Left lung (tissue), 10 donors: ENCODE results near the gene RESP18. TPM values are rescaled to one million over a fixed set of nuclear protein-coding genes. Genes with fewer than 3 reads are reported as not detected.

Experiments
- ATAC-seq: fragments of 200-7000 bp; cut with Tn5 transposase; one replicate; pipeline ENCODE4 v1.9.1; 2020; ENCODE audit warnings: moderate library complexity
- DNase-seq, 4 donors: peaks; one replicate each; pipeline ENCODE4 v3.0.0-alpha.2; 2013 to 2020
- H3K27ac ChIP-seq, 2 donors: fragments of 200-600 bp; sonication (generic) in 1 of 2; one replicate each; pipeline versions ENCODE4 v1.5.0 to v1.8.0; 2020 to 2021
- H3K27me3 ChIP-seq, 2 donors: fragments of 200-600 bp; sonication (generic) in 1 of 2; one replicate each; pipeline versions ENCODE4 v1.5.0 to v1.8.0; 2020 to 2021
- H3K36me3 ChIP-seq, 2 donors: fragments of 200-600 bp; sonication (generic) in 1 of 2; one replicate each; pipeline versions ENCODE4 v1.5.0 to v1.8.0; 2020 to 2021
- H3K4me1 ChIP-seq, 2 donors: fragments of 200-600 bp; one replicate each; pipeline ENCODE4 v1.8.0; 2021
- H3K4me3 ChIP-seq, 2 donors: fragments of 200-600 bp; sonication (generic) in 1 of 2; one replicate each; pipeline versions ENCODE4 v1.5.0 to v1.8.0; 2020 to 2021; ENCODE audit warnings: mild to moderate bottlenecking in 1 of 2
- H3K9me3 ChIP-seq, 2 donors: fragments of 200-600 bp; sonication (generic) in 1 of 2; one replicate each; pipeline versions ENCODE4 v1.5.0 to v1.8.0; 2020 to 2021
- intact Hi-C, 2 donors: fragments of 100-400 bp; cut with DNase I; formaldehyde crosslinking; loops; one replicate each; pipeline versions ENCODE4 v1.11.2 to v1.14.2; 2022
- polyA plus RNA-seq, 6 donors: library from polyadenylated mRNA; unstranded; fragments of 120-200 nt; gene quantifications; one replicate each; pipeline ENCODE4 v1.2.1, GENCODE V29; 2013; ENCODE audit not compliant: insufficient read length in 6 of 6
- total RNA-seq, 2 donors: library from RNA; stranded (reverse); fragmentation: NEBNext Ultra II Directional; extraction: Animal tissue kit (Norgen Biotek cat#: 25700); gene quantifications; one replicate each; pipeline ENCODE4 v1.2.1, GENCODE V29; 2021
- TF ChIP-seq, protein P1 (sequence below), 2 donors: fragments of 200-600 bp; sonication (generic) in 1 of 2; IDR thresholded peaks; one replicate each; pipeline versions ENCODE4 v1.5.0 to v1.8.0; 2021; ENCODE audit warnings: antibody characterized with exemption in 2 of 2
- donor health status: DM: no; HTN: yes; CAD: no.
- donor health status: DM: no; HTN: no; CAD: no.

The RESP18 gene
- total and polyA plus RNA-seq, 8 donors, result not detected

DNA sequence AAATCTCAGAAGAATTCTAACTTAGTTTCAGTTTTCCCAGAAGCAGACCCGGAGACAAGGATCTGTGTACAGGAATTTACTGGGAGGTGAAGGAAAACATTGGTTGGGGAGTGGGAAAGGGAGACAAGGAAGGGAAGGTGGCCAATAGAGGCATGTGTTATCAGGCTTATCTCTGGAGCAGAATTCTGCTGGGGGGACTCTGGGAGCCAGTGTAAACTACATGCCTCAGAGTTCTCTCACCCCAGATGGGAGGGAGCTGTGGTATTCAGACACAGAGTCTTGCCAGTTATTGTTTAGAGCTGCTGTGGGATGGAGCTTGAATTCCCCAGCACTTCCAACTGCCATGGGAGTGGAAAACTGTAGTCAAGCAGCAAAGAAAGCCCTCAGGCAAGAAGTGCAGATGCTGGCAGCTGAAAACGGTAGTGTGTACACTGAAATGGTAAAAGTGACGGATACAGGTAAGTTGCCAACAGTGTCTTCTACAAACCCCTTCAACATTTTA, 36.2 kb upstream of the RESP18 start:
- Histone ChIP-seq H3K27ac (peak overlapping the region; percentile 20 to 74), H3K27me3 (no peaks in the 10 kb centered on the region), H3K36me3 (peaks cover 0 to 15% of the 10 kb centered on the region in 2 donors), H3K9me3 (no peaks in the 10 kb centered on the region), H3K4me3 (no peak overlapping the region), H3K4me1 (peaks cover 0 to 14% of the 10 kb centered on the region in 2 donors)
- TF ChIP-seq, protein P1, sequence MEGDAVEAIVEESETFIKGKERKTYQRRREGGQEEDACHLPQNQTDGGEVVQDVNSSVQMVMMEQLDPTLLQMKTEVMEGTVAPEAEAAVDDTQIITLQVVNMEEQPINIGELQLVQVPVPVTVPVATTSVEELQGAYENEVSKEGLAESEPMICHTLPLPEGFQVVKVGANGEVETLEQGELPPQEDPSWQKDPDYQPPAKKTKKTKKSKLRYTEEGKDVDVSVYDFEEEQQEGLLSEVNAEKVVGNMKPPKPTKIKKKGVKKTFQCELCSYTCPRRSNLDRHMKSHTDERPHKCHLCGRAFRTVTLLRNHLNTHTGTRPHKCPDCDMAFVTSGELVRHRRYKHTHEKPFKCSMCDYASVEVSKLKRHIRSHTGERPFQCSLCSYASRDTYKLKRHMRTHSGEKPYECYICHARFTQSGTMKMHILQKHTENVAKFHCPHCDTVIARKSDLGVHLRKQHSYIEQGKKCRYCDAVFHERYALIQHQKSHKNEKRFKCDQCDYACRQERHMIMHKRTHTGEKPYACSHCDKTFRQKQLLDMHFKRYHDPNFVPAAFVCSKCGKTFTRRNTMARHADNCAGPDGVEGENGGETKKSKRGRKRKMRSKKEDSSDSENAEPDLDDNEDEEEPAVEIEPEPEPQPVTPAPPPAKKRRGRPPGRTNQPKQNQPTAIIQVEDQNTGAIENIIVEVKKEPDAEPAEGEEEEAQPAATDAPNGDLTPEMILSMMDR (IDR thresholded peaks at IDR 0.05), result no peak
- DNase-seq (peak in 2 of 4 donors; percentile 66 to 68), ATAC-seq (peak; percentile 86)
- intact Hi-C loops, result no loop called here

DNA sequence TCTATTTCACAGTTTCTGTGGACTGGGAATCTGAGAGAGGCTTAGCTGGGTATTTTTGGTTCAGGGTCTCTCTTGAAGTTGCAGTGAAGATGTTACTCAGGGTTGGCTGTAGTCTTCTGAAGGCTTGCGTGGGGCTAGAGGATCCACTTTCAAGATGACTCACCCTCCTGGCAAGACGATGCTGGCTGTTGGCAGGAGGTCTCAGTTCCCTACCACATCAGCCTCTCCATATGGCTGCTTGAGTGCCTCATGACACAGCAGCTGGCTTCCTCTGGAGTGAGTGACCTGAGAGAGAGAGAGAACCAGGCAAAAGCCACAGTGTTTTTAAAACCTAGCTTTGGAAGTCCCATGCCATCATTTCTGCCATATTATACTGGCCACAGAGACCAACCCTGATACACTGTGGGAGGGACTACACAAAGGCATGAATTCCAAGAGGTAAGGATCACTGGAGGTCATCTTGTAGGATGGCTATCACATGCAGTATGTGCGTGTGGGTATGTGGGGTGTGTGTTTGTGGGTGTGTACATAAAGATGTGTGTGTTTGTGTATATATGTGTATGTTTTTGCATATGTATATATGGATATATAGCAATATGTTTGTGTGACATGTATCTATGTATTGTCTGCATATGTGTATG, 30.1 kb upstream of the RESP18 start:
- DNase-seq (peak in 1 of 4 donors; percentile 64), ATAC-seq (peak; percentile 82)
- H3K4me1 ChIP-seq, result peaks cover 0 to 12% of the 10 kb centered on the region in 2 donors
- no peak overlapping the region for H3K27ac ChIP-seq
- no peak overlapping the region for H3K4me3 ChIP-seq
- H3K36me3 ChIP-seq, result peaks cover 0 to 23% of the 10 kb centered on the region in 2 donors
- H3K9me3 ChIP-seq, result no peaks in the 10 kb centered on the region
- TF ChIP-seq, protein P1 (IDR thresholded peaks at IDR 0.05), result no peak
- intact Hi-C loops, result no loop called here
- H3K27me3 ChIP-seq, result peaks cover 12 to 21% of the 10 kb centered on the region in 2 donors

DNA sequence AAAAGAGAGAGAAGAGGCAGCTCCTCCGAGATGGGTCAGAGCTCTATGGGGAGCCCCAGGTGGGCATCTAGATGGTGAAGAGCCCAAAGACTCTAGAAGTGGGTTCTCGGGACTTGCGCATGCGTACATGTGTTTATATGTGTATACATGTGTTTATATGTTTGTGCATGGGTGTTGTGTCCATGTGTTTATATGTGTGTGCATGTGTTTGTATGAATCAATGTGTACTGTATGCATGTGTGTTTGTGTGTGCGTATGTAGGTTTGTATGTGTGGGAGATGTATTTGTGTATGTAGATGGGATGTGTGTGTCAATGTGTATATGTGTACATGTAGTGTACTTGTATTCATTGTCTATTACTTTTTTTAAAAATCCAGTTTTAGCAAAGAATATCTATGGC, 29.5 kb upstream of the RESP18 start:
- H3K27ac ChIP-seq, result no peak overlapping the region
- intact Hi-C loops, result no loop called here
- TF ChIP-seq, protein P1 (IDR thresholded peaks at IDR 0.05), result no peak
- peaks cover 0 to 23% of the 10 kb centered on the region in 2 donors for H3K36me3 ChIP-seq
- DNase-seq (no peak), ATAC-seq (no peak)
- H3K4me1 ChIP-seq, result peaks cover 0 to 14% of the 10 kb centered on the region in 2 donors
- peaks cover 18 to 27% of the 10 kb centered on the region in 2 donors for H3K27me3 ChIP-seq
- H3K4me3 ChIP-seq, result no peak overlapping the region
- no peaks in the 10 kb centered on the region for H3K9me3 ChIP-seq

DNA sequence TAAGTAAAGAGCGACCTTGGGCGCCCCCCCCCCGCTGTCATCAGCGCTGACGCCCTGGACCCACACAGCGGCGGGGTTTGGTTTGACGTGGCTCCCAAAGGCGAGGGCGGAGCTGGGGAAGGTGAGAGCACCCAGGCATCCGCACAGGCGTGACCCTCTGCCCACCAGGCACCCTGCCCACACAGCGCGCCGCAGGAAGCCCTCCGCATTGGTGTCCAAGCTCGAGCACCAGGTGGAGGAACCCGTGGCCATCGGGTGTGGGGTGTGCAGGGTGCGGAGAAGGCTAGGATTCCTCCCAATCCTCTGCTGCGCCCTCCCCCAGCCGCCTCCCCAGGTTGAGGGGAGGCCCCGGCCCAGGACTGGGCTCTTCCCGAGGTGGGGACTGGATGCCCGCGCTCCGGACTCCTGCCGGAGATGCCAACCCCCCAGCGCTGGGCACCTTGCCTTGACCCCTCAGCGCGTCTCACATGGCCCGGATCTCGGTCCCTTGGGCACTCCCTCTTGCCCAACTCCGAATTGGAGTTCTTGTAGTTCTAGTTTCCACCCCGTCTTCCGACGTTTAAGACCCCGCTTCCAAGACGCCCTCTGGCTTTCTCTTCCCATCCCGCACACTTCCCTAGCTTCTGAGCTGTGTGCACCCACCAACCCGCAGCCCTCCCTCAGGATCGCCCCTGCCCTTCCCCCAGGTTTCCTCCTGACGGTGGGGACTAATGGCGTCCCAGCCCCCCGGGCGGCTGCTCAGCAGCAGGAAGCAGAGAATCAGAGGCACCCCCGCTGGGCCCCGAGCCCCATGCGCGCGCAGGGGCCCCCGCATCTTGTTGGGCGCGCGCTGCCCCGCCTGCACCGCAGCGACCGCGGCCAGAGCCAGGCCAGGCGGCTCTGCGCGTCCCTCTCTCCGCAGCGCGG, 25.9 kb upstream of the RESP18 start:
- intact Hi-C loops, result no loop called here
- peak overlapping the region in 1 of 2 donors; percentile 11 for H3K4me3 ChIP-seq
- H3K27ac ChIP-seq, result no peak overlapping the region
- H3K4me1 ChIP-seq, result peaks cover 0 to 14% of the 10 kb centered on the region in 2 donors
- peaks cover 23 to 60% of the 10 kb centered on the region in 2 donors for H3K27me3 ChIP-seq
- H3K9me3 ChIP-seq, result no peaks in the 10 kb centered on the region
- ATAC-seq, result no peak
- TF ChIP-seq, protein P1 (IDR thresholded peaks at IDR 0.05), result no peak
- DNase-seq, result peak in 1 of 4 donors; percentile 74
- H3K36me3 ChIP-seq, result peaks cover 0 to 15% of the 10 kb centered on the region in 2 donors

DNA sequence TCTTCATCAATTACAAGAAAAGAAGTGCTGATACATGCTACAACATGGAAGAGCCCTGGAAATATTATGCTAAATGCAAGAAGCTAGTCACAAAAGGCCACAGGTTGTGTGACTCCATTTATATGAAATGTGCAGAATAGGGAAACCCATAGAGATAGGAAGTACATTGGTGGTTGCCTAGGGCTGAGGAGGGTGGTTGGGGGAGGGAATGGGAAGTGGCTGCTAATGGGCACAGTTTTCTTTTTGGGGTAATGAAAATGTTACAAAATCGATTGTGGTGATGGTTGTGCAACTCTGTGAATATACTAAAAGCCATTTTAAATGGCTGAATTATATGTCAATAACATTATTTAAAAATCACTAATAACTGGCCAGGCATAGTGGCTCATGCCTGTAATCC, 24.3 kb upstream of the RESP18 start:
- Histone ChIP-seq H3K4me3 (no peak overlapping the region), H3K27ac (no peak overlapping the region), H3K36me3 (peaks cover 0 to 14% of the 10 kb centered on the region in 2 donors), H3K9me3 (no peaks in the 10 kb centered on the region), H3K27me3 (peaks cover 23 to 75% of the 10 kb centered on the region in 2 donors), H3K4me1 (peaks cover 0 to 14% of the 10 kb centered on the region in 2 donors)
- ATAC-seq (peak; percentile 40), DNase-seq (no peak)
- intact Hi-C loops, result no loop called here
- TF ChIP-seq, protein P1 (IDR thresholded peaks at IDR 0.05), result no peak
